Activated naive CD8-positive, alpha-beta T cell (primary cell): ENCODE measurements around the gene KRIT1.
"Not testable (repeated sequence)": the region's sequence is repeated elsewhere in the genome, so short reads cannot be mapped to it uniquely, and the experiment has no call there.

Experiments used
- H3K27ac Mint-ChIP-seq: one replicate; pipeline ENCODE4 v1.8.0; 2021; ENCODE audit warnings: mixed read lengths
- H3K27me3 Mint-ChIP-seq: one replicate; pipeline ENCODE4 v1.8.0; 2021; ENCODE audit warnings: mixed read lengths
- H3K36me3 Mint-ChIP-seq: one replicate; pipeline ENCODE4 v1.8.0; 2021; ENCODE audit warnings: mixed read lengths
- H3K4me1 Mint-ChIP-seq: one replicate; pipeline ENCODE4 v1.8.0; 2021; ENCODE audit warnings: low read depth, mixed read lengths
- H3K4me3 Mint-ChIP-seq: one replicate; pipeline ENCODE4 v1.8.0; 2021; ENCODE audit warnings: mild to moderate bottlenecking, mixed read lengths
- H3K9me3 Mint-ChIP-seq: one replicate; pipeline ENCODE4 v1.8.0; 2021; ENCODE audit warnings: low read depth, mixed read lengths

KRIT1 gene

GRCh38 chr7:92206672-92207071 lies 39.0 kb downstream of the KRIT1 start:
- H3K27ac Mint-ChIP-seq: no peak overlapping the region
- peaks cover 14% of the 10 kb centered on the region for H3K4me1 Mint-ChIP-seq
- H3K27me3 Mint-ChIP-seq: no peaks in the 10 kb centered on the region
- no peak overlapping the region for H3K4me3 Mint-ChIP-seq
- H3K36me3 Mint-ChIP-seq: peaks cover 51% of the 10 kb centered on the region
- H3K9me3 Mint-ChIP-seq: peaks cover 13% of the 10 kb centered on the region

- Mint-ChIP-seq H3K27ac (no peak overlapping the region), H3K36me3 (peaks cover 49% of the 10 kb centered on the region), H3K27me3 (no peaks in the 10 kb centered on the region), H3K4me1 (peaks cover 14% of the 10 kb centered on the region), H3K4me3 (no peak overlapping the region), H3K9me3 (peaks cover 9% of the 10 kb centered on the region)
Measured at GRCh38 chr7:92205987-92206386, 39.7 kb downstream of the KRIT1 start.

- no peak overlapping the region for H3K4me3 Mint-ChIP-seq
- H3K27me3 Mint-ChIP-seq: no peaks in the 10 kb centered on the region
- H3K36me3 Mint-ChIP-seq: peaks cover 21% of the 10 kb centered on the region
- H3K27ac Mint-ChIP-seq: no peak overlapping the region
- H3K9me3 Mint-ChIP-seq: no peaks in the 10 kb centered on the region
- H3K4me1 Mint-ChIP-seq: peaks cover 3% of the 10 kb centered on the region
Measured at GRCh38 chr7:92200791-92201190, 44.9 kb downstream of the KRIT1 start.

- Mint-ChIP-seq H3K27ac (no peak overlapping the region), H3K27me3 (no peaks in the 10 kb centered on the region), H3K4me1 (no peaks in the 10 kb centered on the region), H3K9me3 (peaks cover 17% of the 10 kb centered on the region), H3K4me3 (no peak overlapping the region), H3K36me3 (peaks cover 25% of the 10 kb centered on the region)
Measured at GRCh38 chr7:92192326-92192725, 53.4 kb downstream of the KRIT1 start.

- H3K4me1 Mint-ChIP-seq, H3K27me3 Mint-ChIP-seq, H3K27ac Mint-ChIP-seq, H3K4me3 Mint-ChIP-seq: not testable (repeated sequence)
- H3K9me3 Mint-ChIP-seq: peaks cover 17% of the 10 kb centered on the region
- H3K36me3 Mint-ChIP-seq: peaks cover 13% of the 10 kb centered on the region
Measured at GRCh38 chr7:92189246-92189645, 56.5 kb downstream of the KRIT1 start.

- H3K4me3 Mint-ChIP-seq, H3K27me3 Mint-ChIP-seq, H3K36me3 Mint-ChIP-seq, H3K9me3 Mint-ChIP-seq, H3K4me1 Mint-ChIP-seq, H3K27ac Mint-ChIP-seq: not testable (repeated sequence)
Measured at GRCh38 chr7:92184294-92184693, 61.4 kb downstream of the KRIT1 start.

- H3K27ac Mint-ChIP-seq: no peak within 1 kb of the TSS
- H3K9me3 Mint-ChIP-seq: no peaks in the 10 kb centered on the region
- H3K36me3 Mint-ChIP-seq: no peaks in the 10 kb centered on the region
- H3K4me1 Mint-ChIP-seq: peaks cover 6% of the 10 kb centered on the region
- peaks cover 4% of the 10 kb centered on the region for H3K27me3 Mint-ChIP-seq
- H3K4me3 Mint-ChIP-seq: peak within 1 kb of the TSS; percentile 78
Measured at GRCh38 chr7:92178928-92179924, 66.5 kb downstream of the KRIT1 start, which contains the start of gene LRRD1. Gene LRRD1, minus strand, starts transcription at chr7:92179142. Its CDS starts 13,940 bp downstream, at chr7:92165202.

- Mint-ChIP-seq H3K27me3 (peaks cover 6% of the 10 kb centered on the region), H3K4me1 (peaks cover 6% of the 10 kb centered on the region), H3K27ac (no peak overlapping the region), H3K36me3 (no peaks in the 10 kb centered on the region), H3K4me3 (no peak overlapping the region), H3K9me3 (no peaks in the 10 kb centered on the region)
Measured at GRCh38 chr7:92177362-92177761, 68.4 kb downstream of the KRIT1 start.

- not testable (repeated sequence) for H3K4me3 Mint-ChIP-seq, H3K27ac Mint-ChIP-seq, H3K36me3 Mint-ChIP-seq, H3K27me3 Mint-ChIP-seq, H3K9me3 Mint-ChIP-seq, H3K4me1 Mint-ChIP-seq
Measured at GRCh38 chr7:92169529-92169928, 76.2 kb downstream of the KRIT1 start.

GRCh38 chr7:92161271-92161670 lies 84.4 kb downstream of the KRIT1 start:
- Mint-ChIP-seq H3K27ac (no peak overlapping the region), H3K27me3 (peaks cover 2% of the 10 kb centered on the region), H3K4me3 (no peak overlapping the region), H3K9me3 (no peaks in the 10 kb centered on the region), H3K36me3 (no peaks in the 10 kb centered on the region), H3K4me1 (no peaks in the 10 kb centered on the region)

- no peak overlapping the region for H3K4me3 Mint-ChIP-seq
- no peaks in the 10 kb centered on the region for H3K36me3 Mint-ChIP-seq
- H3K9me3 Mint-ChIP-seq: no peaks in the 10 kb centered on the region
- peaks cover 6% of the 10 kb centered on the region for H3K27me3 Mint-ChIP-seq
- no peak overlapping the region for H3K27ac Mint-ChIP-seq
- no peaks in the 10 kb centered on the region for H3K4me1 Mint-ChIP-seq
Measured at GRCh38 chr7:92158660-92159575, 86.8 kb downstream of the KRIT1 start.

- H3K4me1 Mint-ChIP-seq: no peaks in the 10 kb centered on the region
- no peak overlapping the region for H3K27ac Mint-ChIP-seq
- no peaks in the 10 kb centered on the region for H3K9me3 Mint-ChIP-seq
- H3K27me3 Mint-ChIP-seq: peaks cover 6% of the 10 kb centered on the region
- no peak overlapping the region for H3K4me3 Mint-ChIP-seq
- H3K36me3 Mint-ChIP-seq: no peaks in the 10 kb centered on the region
Measured at GRCh38 chr7:92156990-92157389, 88.7 kb downstream of the KRIT1 start.

GRCh38 chr7:92155108-92155739 lies 90.5 kb downstream of the KRIT1 start:
- no peaks in the 10 kb centered on the region for H3K9me3 Mint-ChIP-seq
- H3K4me3 Mint-ChIP-seq: no peak overlapping the region
- peaks cover 5% of the 10 kb centered on the region for H3K27me3 Mint-ChIP-seq
- no peak overlapping the region for H3K27ac Mint-ChIP-seq
- H3K4me1 Mint-ChIP-seq: no peaks in the 10 kb centered on the region
- H3K36me3 Mint-ChIP-seq: no peaks in the 10 kb centered on the region

- Mint-ChIP-seq H3K4me1 (no peaks in the 10 kb centered on the region), H3K4me3 (no peak overlapping the region), H3K27ac (no peak overlapping the region), H3K27me3 (peaks cover 5% of the 10 kb centered on the region), H3K9me3 (no peaks in the 10 kb centered on the region), H3K36me3 (no peaks in the 10 kb centered on the region)
Measured at GRCh38 chr7:92150450-92151017, 95.2 kb downstream of the KRIT1 start.
